Stimulated activated naive CD4-positive, alpha-beta T cell (primary cell): ENCODE measurements around the gene MYO15B.
A peak's percentile ranks its signal among the peaks of the same experiment; 100 is the strongest.

ENCODE experiments used
- DNase-seq, 6 experiments: peaks; one replicate each; lab custom pipeline; 2025; lab: John Stamatoyannopoulos, UW

MYO15B gene

DNA sequence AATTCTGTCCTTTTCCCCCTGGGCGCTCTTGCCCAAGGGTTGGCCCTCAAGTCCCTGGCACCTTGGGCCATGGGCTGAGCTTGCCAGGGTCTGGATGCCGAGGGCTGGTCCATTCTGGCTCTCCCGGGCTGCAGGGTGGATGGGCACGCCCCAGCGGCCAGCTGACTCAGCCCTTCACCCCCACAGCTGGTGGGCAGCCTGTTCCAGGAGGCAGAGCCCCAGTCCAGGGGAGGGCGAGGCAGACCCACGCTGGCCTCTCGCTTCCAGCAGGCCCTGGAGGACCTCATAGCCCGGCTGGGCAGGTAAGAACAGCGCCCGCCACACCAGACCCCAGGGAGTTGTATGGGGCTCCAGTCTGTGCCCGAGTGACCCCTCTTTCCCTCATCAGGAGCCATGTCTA is 15.0 kb downstream of the MYO15B start:
- no peak for DNase-seq

DNA sequence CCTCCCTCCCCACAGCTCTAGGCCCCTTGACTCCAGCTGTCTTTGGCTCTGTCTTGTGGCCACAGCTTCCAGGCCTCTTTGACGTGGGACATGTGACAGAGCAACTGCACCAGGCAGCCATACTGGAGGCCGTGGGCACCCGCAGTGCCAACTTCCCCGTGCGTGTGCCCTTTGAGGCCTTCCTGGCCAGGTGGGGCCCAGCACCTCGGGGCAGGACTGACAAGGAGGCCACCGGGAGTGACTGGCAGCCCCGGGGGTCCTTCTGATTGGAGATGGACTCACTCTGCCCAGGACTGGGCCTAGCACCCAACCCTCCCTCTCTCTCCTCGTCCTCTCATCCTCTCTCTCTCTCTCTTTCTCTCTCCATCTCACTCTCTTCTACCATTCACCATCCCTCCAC is 15.5 kb downstream of the MYO15B start:
- no peak for DNase-seq

DNA sequence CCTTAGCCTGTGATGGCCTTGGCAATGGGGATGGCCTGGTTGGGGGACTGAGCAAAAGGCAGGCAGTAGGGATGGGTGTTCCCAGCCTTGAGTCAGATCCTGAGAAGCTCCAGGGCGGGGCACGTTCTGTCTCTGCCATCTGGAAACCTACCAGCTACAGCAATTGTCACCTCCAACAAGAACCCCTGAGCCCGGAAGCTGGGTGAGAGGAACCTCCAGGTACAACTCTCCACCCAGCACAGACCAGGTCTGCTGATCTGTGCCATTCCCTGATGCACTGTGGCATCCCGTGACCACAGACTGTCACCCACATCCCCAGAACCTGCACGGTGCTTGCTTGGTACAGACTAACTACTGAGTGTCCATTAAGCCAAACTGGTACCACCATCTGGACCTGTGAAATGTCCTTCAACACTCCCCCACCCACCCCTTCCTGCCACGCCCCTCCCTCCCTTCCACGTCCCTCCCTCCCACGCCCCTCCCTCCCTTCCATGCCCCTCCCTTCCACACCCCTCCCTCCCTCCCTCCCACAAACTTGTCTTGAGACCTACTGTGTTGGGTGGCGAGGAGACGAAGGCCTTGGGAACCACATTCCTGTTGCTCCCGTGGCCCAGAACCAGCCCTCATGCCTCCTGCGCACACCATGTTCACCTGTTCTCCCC is 16.6 kb downstream of the MYO15B start:
- no peak for DNase-seq

DNA sequence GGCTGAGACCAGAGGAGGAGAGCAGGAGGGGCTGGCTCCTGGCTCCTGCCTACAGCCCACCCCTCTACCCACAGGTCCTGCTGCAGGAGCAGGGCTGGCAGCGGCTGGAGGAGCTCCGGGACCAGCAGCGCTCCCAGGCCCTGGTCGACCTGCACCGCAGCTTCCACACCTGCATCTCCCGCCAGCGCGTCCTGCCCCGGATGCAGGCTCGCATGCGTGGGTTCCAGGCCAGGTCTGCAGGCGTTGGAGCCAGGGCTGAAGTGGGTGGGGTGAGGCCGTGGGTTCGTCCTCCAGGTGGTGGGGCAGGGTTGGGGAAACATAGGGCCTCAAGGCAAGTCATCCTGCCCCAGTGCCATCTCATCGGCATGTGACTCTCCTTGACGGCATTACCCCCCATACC is 18.2 kb downstream of the MYO15B start:
- no peak for DNase-seq

DNA sequence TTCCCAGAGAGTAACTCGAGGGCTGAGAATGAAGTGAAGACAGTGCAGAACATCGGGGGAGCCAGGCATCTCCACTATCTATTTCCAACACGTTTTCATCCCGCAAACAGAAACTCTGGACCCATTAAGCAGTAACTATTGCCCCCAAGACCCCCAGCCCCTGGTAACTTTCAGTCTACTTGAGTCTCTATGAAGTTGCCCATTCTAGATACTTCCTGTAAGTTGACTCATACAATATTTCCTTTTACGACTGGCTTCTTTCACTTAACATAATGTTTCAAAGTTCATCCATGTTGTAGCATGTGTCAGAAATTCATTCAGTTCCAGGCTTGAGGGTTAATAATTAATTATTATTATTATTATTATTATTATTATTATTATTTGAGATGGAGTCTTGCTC is 19.5 kb downstream of the MYO15B start:
- DNase-seq, result no peak

DNA sequence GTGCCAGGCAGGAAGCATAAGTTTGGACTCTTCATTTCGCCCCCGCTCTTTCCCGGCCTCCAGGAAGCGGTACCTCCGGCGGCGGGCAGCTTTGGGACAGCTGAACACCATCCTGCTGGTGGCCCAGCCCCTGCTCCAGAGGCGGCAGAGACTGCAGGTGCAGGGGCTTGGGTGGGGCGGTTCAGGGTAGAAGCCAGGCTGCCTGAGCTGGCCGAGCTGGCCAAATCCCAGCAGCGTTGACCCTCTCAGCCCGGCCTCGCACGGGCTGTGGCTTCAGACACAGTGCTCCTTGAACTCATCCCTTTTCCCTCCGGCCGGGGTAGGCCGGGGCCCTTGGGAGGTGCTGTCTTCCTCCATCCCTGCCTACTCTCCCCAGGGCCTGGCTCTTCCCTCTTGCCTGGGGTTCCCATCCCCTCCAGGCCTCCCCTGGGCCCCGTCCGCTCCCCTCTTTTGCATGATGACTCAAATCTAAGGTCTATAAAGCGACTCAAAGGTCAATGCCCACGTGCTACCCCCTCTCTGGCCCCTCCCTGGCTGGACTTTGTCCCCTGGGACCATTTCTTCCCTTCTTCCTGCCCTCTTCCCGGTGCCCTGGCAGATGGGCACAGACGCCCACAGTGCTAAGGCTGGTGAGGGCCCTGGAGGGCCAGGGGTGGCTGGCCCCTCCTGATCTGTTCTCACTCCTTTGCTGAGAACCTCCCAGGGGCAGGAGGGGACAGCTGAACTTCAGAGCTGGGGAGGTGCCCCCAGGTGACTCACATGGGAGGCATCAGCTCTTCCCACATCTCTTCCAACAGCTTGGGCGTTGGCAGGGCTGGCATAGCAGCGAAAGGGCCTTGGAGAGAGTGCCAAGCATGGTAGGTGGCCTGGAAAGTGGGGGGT is 22.7 kb downstream of the MYO15B start:
- no peak for DNase-seq

DNA sequence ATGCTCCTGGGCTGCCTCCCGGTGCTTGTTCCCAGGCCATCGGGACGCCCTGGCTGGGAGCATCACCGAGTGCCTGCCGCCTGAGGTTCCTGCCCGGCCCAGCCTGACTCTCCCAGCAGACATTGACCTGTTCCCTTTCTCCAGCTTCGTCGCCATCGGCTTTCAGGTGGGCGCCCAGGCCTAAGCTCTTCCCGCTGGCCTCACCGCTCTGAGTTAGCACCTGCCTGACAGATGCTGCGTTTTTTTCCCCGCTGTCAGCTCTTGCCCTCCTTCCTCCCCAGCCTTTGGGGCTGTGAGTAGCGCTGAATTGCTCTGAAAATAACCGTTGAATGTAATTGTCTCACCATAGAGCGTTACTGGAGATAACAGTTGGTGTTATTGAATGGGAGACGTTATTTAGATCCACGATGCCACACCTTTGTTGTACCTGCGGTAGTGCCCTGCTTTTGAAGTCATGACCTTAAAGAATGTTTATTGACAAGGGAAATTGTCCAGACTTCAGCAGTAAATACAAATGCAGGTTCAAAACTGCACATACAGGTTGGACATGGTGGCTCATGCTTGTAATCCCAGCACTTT is 24.3 kb downstream of the MYO15B start:
- DNase-seq, result no peak

DNA sequence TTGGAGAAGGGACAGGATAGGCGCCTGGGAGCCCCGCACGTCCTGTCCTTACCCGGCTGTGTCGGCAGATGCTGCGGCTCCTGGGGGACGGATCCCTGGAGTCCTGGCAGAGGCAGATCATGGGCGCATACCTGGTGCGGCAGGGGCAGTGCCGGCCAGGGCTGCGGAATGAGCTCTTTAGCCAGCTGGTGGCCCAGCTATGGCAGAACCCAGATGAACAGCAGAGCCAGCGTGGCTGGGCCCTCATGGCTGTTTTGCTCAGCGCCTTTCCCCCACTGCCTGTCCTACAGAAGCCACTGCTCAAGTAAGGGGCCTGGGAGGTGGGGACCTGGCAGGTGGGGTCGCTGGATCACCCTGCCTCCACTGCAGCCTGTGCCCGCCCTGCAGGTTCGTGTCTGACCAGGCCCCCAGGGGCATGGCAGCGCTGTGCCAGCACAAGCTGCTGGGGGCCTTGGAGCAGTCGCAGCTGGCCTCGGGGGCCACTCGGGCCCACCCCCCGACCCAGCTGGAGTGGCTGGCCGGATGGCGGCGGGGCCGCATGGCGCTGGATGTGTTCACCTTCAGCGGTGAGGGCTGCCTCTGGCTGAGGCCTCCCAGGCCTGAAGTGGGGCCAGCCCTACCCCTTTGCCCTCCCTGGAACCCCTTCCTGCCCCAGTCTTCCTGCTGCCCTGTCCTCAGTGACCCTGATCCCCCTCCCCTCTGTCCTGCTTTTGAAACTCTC is 25.5 kb downstream of the MYO15B start:
- DNase-seq, result no peak

DNA sequence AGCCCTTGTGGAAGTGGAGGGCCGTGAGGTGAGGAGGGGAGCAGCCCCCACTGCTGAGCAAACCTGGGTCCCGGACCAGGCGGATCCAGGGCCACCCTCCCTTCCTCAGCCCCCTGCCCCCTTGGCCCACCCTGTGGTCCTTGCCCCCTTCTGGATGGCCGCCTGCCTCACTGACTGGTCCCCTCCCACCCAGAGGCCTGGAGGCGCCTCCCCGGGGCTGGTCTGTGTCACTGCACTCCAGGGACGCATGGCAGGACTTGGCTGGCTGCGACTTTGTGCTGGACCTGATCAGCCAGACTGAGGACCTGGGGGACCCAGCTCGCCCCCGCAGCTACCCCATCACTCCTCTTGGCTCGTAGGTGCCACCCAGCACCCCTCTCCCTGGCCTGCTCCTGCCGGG is 26.4 kb downstream of the MYO15B start:
- DNase-seq, result no peak

DNA sequence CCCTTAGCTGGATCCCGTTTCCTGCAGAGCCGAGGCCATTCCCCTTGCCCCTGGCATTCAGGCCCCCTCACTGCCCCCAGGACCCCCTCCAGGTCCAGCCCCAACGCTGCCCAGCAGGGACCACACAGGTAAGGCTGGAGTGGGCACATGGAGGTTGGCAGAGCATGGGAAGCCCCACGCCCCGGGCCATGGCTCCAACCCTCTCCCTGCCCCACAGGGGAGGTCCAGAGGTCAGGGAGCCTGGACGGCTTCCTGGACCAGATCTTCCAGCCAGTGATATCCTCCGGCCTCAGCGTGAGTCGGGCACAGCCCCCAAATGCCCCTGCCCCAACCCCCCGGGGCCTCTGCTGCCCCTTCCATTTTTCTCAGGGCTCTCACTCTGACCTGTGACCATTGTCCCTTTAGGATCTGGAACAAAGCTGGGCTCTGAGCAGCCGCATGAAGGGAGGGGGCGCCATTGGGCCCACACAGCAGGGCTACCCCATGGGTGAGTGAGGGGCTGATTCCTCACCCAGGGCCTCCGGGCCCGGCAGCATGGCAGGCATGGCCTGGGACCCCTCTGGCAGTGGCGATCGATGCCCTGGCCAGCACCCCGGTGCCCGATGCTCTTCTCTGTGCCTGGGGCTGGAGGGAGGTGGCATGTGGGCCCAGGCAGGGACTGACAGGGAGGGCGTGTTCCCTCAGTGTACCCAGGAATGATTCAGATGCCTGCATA is 27.1 kb downstream of the MYO15B start:
- DNase-seq, result no peak

DNA sequence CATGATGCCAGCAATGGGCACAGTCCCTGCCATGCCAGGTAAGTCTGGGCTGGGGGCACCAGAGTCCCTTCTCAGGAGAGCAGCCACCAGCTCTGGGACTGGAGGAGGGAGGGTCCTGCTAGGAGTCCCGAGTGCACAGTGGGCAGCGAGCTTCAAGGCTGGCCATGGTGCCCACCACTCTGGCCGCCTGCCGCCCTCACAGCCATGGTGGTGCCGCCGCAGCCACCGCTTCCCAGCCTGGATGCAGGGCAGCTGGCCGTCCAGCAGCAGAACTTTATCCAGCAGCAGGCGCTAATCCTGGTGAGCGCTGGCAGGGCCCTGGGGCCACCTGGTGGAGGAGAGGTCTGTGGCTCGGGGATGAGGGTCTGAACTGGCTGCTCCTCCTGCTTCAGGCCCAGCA is 27.7 kb downstream of the MYO15B start:
- DNase-seq, result no peak

DNA sequence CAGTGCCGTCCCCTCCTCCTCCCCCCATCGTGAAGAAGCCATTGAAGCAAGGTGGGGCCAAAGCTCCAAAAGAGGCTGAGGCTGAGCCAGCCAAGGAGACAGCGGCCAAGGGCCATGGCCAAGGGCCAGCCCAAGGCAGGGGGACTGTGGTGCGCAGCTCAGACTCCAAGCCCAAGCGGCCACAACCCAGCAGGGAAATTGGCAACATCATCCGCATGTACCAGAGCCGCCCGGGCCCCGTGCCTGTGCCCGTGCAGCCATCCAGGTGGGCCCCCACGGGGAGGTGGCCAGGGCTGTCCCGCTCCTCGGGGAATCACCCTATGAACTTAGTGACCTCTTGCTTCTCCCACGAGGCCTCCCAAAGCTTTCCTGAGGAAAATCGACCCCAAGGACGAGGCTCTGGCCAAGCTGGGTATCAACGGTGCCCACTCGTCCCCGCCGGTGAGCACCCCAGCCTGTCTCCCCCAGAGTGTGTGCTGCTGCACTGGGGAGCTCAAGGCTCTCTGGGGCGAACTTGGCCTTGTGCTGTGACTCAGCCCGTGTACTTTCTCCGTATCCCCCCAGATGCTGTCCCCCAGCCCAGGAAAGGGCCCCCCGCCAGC is 29.0 kb downstream of the MYO15B start:
- no peak for DNase-seq

DNA sequence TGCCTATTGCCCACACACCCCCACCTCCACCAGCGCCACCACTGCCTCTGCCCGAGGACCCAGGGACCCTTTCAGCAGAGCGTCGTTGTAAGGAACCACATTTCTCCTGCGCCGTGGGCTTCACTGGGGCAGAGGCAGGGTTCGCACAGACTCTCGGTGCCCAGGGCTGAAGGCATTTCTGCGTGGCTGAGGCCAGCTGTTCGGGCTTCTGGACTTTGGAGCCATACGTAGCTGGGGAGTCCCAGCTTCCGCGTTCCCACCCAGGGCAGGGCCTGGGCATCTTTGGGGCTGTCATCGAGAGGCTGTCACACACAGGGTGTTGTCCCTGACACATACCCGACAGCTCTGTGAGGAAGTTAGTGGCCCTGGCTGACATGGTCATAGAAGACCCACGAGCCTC is 29.6 kb downstream of the MYO15B start:
- DNase-seq, result no peak

DNA sequence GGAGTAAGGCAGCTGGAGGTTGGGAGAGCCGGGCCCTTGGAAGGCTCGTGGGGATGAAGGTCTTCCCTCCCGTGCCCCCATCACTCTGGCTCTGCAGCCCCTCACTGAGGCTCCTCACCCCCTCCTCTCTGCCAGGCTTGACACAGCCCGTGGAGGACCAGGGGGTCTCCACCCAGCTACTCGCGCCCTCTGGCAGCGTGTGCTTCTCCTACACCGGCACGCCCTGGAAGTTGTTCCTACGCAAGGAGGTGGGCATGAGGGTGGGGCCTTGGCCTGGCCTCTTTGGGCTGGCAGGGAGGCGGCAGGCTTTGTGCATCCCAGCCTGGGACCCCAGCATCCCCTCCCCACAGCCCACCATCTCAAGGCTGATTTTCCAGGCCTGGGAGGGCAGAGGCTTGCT is 30.1 kb downstream of the MYO15B start:
- no peak for DNase-seq

DNA sequence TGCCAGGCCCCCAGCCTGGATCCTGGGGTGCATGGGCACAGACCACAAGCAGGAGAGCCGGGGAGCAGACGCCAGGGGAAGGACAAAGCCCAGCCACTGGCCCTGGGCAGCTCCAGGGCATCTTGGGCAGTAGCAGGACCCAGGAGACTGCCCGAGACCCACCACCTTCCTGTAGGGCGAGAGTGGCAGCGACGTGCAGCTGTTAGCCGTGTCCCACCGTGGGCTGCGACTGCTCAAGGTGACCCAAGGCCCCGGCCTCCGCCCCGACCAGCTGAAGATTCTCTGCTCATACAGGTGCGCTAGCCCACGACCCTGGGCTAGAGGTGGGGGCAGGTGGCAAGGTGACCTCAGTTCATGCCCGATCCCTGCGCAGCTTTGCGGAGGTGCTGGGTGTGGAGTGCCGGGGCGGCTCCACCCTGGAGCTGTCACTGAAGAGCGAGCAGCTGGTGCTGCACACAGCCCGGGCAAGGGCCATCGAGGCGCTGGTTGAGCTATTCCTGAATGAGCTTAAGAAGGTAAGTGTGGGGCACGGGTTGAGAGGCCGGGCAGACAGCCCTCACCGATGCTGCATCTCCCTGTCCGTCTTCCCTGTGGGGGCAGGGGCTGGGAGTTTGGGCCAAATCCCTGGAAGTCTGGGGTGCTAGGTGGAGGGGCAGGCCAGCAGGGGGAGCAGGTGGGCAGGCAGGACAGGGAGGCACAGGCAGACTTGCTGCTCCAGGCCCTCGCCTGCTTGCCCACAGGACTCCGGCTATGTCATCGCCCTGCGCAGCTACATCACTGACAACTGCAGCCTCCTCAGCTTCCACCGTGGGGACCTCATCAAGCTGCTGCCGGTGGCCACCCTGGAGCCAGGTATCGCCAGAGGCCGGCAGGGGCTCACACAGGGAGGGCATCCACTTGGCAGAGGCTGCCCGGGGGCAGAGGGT is 32.2 kb downstream of the MYO15B start:
- peak in 1 of 6 experiments; percentile 16 for DNase-seq

DNA sequence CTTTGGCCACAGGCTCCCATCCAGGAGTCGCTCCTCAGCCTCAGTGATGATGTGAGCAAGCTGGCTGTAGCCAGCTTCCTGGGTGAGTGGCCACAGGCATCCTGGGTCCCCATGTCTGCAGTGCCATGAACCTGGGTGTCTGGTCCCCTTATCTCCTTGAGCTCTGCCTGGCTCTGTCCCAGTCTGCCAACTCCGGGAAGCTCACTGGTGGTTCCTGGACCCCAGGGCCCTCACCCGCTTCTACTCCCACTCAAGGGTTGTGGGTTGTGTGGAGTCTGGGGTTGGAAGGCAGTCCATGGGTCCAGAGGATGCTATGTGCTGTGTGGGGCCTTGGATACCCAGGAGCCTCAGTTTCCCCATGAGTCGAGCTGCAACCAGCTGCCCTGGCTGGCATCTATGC is 33.9 kb downstream of the MYO15B start:
- DNase-seq, result no peak

DNA sequence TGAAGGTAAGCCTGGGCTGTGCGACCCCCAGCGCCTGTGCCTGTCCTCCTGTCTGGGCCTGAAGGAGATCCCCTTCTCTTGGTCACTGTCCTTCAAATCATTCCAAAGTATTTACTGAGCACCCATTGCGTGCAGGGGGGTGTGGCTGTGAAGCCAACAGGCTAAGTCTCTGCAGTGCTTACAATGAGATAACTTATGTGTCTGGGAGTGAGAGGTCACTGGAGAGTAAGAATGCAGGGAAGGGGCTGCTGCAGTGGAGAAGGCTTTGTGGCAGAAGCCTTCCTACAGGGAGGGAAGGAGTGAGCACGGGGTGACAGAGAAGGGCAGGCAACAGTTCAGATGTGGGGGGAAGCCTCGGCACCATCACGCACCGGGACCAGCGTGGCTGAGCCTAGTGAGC is 34.5 kb downstream of the MYO15B start:
- DNase-seq, result no peak

DNA sequence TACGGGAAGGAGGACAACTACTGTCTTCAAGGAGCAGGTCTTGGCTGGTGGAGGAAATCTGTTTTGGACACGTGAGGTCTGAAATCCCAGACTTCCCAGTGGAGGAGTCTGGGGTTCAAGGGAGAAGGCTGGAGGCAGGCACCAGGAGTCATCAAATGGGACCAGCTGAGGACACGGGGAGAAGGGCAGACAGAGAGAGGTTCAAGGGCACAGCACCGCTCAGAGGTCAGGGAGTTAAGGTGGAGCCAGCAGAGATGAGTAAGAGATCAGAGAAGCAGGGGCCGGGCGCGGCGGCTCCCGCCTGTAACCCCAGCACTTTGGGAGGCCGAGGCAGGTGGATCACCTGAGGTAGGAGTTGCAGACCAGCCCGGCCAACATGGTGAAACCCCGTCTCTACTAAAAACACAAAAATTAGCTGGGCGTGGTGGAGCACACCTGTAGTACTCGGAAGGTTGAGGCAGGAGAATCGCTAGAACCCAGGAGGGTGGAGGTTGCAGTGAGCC is 35.2 kb downstream of the MYO15B start:
- no peak for DNase-seq

DNA sequence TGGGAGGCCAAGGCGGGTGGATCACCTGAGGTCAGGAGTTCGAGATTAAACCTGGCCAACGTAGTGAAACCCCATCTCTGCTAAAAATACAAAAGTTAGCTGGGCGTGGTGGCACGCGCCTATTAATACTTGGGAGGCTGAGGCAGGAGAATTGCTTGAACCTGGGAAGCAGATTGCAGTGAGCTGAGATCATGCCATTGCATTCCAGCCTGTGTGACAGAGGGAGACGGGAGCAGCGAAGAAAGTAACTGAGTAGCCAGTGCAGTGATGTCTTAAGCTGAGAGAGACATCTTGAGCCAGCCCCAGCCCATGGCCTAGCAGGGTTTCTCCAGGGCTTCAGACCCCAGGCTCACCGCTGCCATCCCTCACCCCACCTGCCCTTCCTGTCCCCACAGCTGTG is 35.8 kb downstream of the MYO15B start:
- no peak for DNase-seq

DNA sequence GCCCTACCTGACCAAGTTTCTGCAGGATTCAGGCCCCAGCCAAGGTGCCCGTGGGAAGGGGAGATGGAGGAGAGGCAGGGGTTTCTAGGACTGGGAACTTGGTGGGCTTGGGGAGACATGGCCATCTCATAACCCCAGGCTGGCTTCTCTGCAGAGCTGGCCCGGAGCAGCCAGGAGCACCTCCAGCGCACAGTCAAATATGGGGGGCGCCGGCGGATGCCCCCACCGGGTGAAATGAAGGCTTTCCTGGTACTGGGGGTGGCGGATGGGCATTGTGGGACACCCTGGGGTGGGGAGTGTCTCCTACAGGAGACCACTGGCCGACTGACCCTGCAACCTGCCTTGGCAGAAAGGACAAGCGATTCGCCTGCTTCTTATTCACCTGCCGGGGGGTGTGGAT is 36.4 kb downstream of the MYO15B start:
- DNase-seq, result no peak
